Measurements from ENCODE around the gene RNF225. TPM values are rescaled to one million over a fixed set of nuclear protein-coding genes. Genes with fewer than 3 reads are reported as not detected.

RNF225 gene
- total RNA-seq, 1 experiment from 2014 or later = 1.8 TPM

GRCh38 chr19:58417071-58417470 lies 21.6 kb downstream of the RNF225 start:
- H3K36me3 Mint-ChIP-seq = peaks cover 21% of the 10 kb centered on the region
- DNase-seq (ENCODE audit: low spot score) = no peak
- CTCF ChIA-PET = no interaction called here

GRCh38 chr19:58428617-58429016 lies 33.2 kb downstream of the RNF225 start:
- H3K27me3 Mint-ChIP-seq (ENCODE audit: low read depth) = peaks cover 60% of the 10 kb centered on the region
- ChIA-PET CTCF (no interaction called here), POLR2A (no interaction called here)
- ATAC-seq (no peak), DNase-seq (ENCODE audit: low spot score) (no peak)
- H3K36me3 Mint-ChIP-seq = peaks cover 39% of the 10 kb centered on the region
- no peak overlapping the region for H3K27ac Mint-ChIP-seq
- TF ChIP-seq ZNF396 (CRISPR knock-in tag; IDR thresholded peaks at IDR 0.05; ENCODE audit: borderline replicate concordance) (no peak), JAZF1 (CRISPR knock-in tag; IDR thresholded peaks at IDR 0.05) (no peak), NR2C2 (CRISPR knock-in tag; IDR thresholded peaks at IDR 0.05) (no peak), ATF2 (CRISPR knock-in tag; IDR thresholded peaks at IDR 0.05; ENCODE audit: borderline replicate concordance, low read depth) (no peak), STAT6 (CRISPR knock-in tag; conservative IDR thresholded peaks at IDR 0.05; ENCODE audit: low read depth) (no peak), MAX (CRISPR knock-in tag; IDR thresholded peaks at IDR 0.05) (no peak), GABPB1 (CRISPR knock-in tag; IDR thresholded peaks at IDR 0.05) (no peak), USF2 (CRISPR knock-in tag; IDR thresholded peaks at IDR 0.05) (no peak), HMGA2 (CRISPR knock-in tag; IDR thresholded peaks at IDR 0.05) (no peak), RORB (CRISPR knock-in tag; IDR thresholded peaks at IDR 0.05) (no peak), ETV6 (CRISPR knock-in tag; IDR thresholded peaks at IDR 0.05) (no peak), ZNF671 (CRISPR knock-in tag; IDR thresholded peaks at IDR 0.05) (no peak), NR1H2 (CRISPR knock-in tag; IDR thresholded peaks at IDR 0.05) (no peak), ESRRA (CRISPR knock-in tag; IDR thresholded peaks at IDR 0.05; ENCODE audit: borderline replicate concordance) (no peak), ERG (CRISPR knock-in tag; IDR thresholded peaks at IDR 0.05) (no peak), ZNF416 (CRISPR knock-in tag; IDR thresholded peaks at IDR 0.05) (no peak)
- H3K9me3 Mint-ChIP-seq = peaks cover 80% of the 10 kb centered on the region
- H3K4me3 Mint-ChIP-seq = no peak overlapping the region
- no peaks in the 10 kb centered on the region for H3K4me1 Mint-ChIP-seq

More at GRCh38 chr19:58417071-58417470, 21.6 kb downstream of the RNF225 start:
- TF ChIP-seq SOX15 (CRISPR knock-in tag; IDR thresholded peaks at IDR 0.05) = no peak
- TF ChIP-seq FOXJ3 (CRISPR knock-in tag; IDR thresholded peaks at IDR 0.05; ENCODE audit: borderline replicate concordance) = no peak
- no peak for TF ChIP-seq NFE2L1 (CRISPR knock-in tag; IDR thresholded peaks at IDR 0.05)
- no peak for TF ChIP-seq ZBTB43 (CRISPR knock-in tag; IDR thresholded peaks at IDR 0.05)
- no peak for TF ChIP-seq SP1 (CRISPR knock-in tag; conservative IDR thresholded peaks at IDR 0.05)
- TF ChIP-seq PRDM15 (CRISPR knock-in tag; IDR thresholded peaks at IDR 0.05) = no peak
- no peak for TF ChIP-seq ZNF416 (CRISPR knock-in tag; IDR thresholded peaks at IDR 0.05)
- no peak for TF ChIP-seq ZNF423 (CRISPR knock-in tag; IDR thresholded peaks at IDR 0.05)
- TF ChIP-seq GABPB1 (CRISPR knock-in tag; IDR thresholded peaks at IDR 0.05) = no peak
- H3K4me3 Mint-ChIP-seq = no peak overlapping the region
- no peak overlapping the region for H3K27ac Mint-ChIP-seq
- POLR2A ChIA-PET = no interaction called here
- H3K27me3 Mint-ChIP-seq (ENCODE audit: low read depth) = no peaks in the 10 kb centered on the region
- H3K9me3 Mint-ChIP-seq = no peaks in the 10 kb centered on the region
- no peaks in the 10 kb centered on the region for H3K4me1 Mint-ChIP-seq
- ATAC-seq = no peak
